ENCODE measurements around the gene SATB1. TPM values are rescaled to one million over a fixed set of nuclear protein-coding genes. Genes with fewer than 3 reads are reported as not detected.

SATB1 gene
- total and polyA plus RNA-seq, 11 donors: 16.5 to 63.4 (median 41.3) TPM

GRCh38 chr3:18420555-18420954, 4.6 kb downstream of the SATB1 start:
- 92 to 93% (median 92%) methylated on average over 9 of the region's 9 CpGs for WGBS, 4 donors

GRCh38 chr3:18419232-18419631, 5.9 kb downstream of the SATB1 start:
- no peak for DNase-seq
- peak overlapping the region in 2 of 12 donors; percentile 9 to 16 for H3K4me3 ChIP-seq
- H3K36me3 ChIP-seq: peaks cover 0 to 62% (median 35%) of the 10 kb centered on the region in 9 donors
- peak; percentile 77 to 86 (median 82) for ATAC-seq
- H3K9me3 ChIP-seq: no peaks in the 10 kb centered on the region
- H3K4me1 ChIP-seq: peaks cover 0 to 30% (median 12%) of the 10 kb centered on the region in 12 donors
- H3K27me3 ChIP-seq: no peaks in the 10 kb centered on the region
- intact Hi-C loops (cut with DNase I): no loop called here
- peak overlapping the region in 11 of 12 donors; percentile 17 to 86 (median 54) for H3K27ac ChIP-seq
- TF ChIP-seq CTCF (IDR thresholded peaks at IDR 0.05) (no peak), POLR2A (IDR thresholded peaks at IDR 0.05) (no peak)
- 39 to 46% (median 43%) methylated on average over 4 of the region's 4 CpGs for WGBS, 4 donors

More at GRCh38 chr3:18420555-18420954, 4.6 kb downstream of the SATB1 start:
- TF ChIP-seq POLR2A (IDR thresholded peaks at IDR 0.05) (no peak), CTCF (IDR thresholded peaks at IDR 0.05) (no peak)
- no peak for DNase-seq
- intact Hi-C loops (cut with DNase I): no loop called here
- no peak overlapping the region for H3K4me3 ChIP-seq
- H3K9me3 ChIP-seq: no peaks in the 10 kb centered on the region
- H3K27me3 ChIP-seq: no peaks in the 10 kb centered on the region
- H3K36me3 ChIP-seq: peaks cover 0 to 49% (median 21%) of the 10 kb centered on the region in 9 donors
- H3K4me1 ChIP-seq: peaks cover 0 to 30% (median 12%) of the 10 kb centered on the region in 12 donors
- peak overlapping the region in 2 of 12 donors; percentile 36 to 58 for H3K27ac ChIP-seq
- no peak for ATAC-seq

- 83 to 89% (median 85%) methylated on average over 10 of the region's 10 CpGs for WGBS, 4 donors
- no peaks in the 10 kb centered on the region for H3K9me3 ChIP-seq
- H3K36me3 ChIP-seq: peaks cover 0 to 74% (median 42%) of the 10 kb centered on the region in 9 donors
- ATAC-seq (no peak), DNase-seq (no peak)
- H3K4me3 ChIP-seq: no peak overlapping the region
- H3K27ac ChIP-seq: peak overlapping the region in 2 of 12 donors; percentile 36 to 75
- no peak for TF ChIP-seq CTCF (IDR thresholded peaks at IDR 0.05)
- intact Hi-C loops (cut with DNase I): no loop called here
- H3K27me3 ChIP-seq: no peaks in the 10 kb centered on the region
- H3K4me1 ChIP-seq: peaks cover 0 to 28% (median 11%) of the 10 kb centered on the region in 12 donors
Measured at GRCh38 chr3:18417904-18418572, 7.1 kb downstream of the SATB1 start.

GRCh38 chr3:18416332-18416731, 8.8 kb downstream of the SATB1 start:
- TF ChIP-seq CTCF (IDR thresholded peaks at IDR 0.05) (no peak), POLR2A (IDR thresholded peaks at IDR 0.05) (no peak)
- no peak for DNase-seq
- intact Hi-C loops (cut with DNase I): no loop called here
- Histone ChIP-seq H3K4me1 (peaks cover 0 to 16% (median 2%) of the 10 kb centered on the region in 12 donors), H3K27me3 (no peaks in the 10 kb centered on the region), H3K4me3 (no peak overlapping the region), H3K36me3 (peaks cover 0 to 90% (median 42%) of the 10 kb centered on the region in 9 donors), H3K27ac (no peak overlapping the region), H3K9me3 (no peaks in the 10 kb centered on the region)
- ATAC-seq: no peak
- 69 to 94% (median 91%) methylated on average over 3 of the region's 3 CpGs for WGBS, 4 donors
